Nucleus accumbens (tissue), 56 donors: ENCODE measurements around the gene ZNF654.
"Not testable (repeated sequence)": the region's sequence is repeated elsewhere in the genome, so short reads cannot be mapped to it uniquely, and the experiment has no call there.

Source experiments
- DNase-seq, 56 donors: peaks; one replicate each; lab custom pipeline; 2025; lab: John Stamatoyannopoulos, UW

Gene ZNF654

DNA sequence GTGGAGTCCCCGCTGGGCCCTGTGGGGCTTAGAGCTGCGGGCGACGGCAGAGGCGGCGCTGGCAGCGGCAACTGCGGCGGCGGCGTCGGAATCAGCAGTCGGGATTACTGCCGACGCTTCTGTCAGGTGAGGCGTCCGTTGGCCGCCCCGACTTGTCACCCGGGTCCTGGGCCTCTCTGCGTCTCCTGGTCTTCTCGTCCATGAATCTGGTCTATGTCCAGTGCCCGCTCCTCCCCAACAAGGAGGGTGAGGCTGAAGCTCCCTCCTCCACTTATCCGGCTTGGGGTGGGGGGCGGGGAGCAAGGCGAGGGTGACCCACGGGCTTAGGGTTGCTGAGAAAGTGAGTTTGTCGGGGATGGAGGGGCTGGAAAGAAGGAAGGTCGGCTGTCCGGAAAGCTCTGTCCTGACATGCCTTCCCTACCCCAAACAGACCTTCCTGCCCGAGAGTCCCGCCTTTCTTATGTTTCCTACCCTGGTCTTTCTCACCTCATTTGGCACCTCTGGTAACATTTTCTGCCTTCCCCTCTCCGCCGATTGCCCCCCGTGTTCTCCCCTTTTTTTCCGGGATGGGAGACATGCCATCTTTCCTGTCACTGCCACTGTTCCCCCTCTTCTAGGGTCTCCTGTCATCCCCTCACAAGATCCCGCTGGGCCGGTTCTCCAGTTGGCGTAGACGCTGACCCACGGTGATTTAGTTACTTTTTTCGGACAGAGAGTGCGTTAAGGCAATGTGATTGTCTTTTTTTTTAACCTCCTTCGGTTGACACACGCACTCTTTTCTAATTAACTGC is 520 bp downstream of the ZNF654 start:
- DNase-seq = peak in 21 of 56 donors; percentile 11 to 74 (median 51)

DNA sequence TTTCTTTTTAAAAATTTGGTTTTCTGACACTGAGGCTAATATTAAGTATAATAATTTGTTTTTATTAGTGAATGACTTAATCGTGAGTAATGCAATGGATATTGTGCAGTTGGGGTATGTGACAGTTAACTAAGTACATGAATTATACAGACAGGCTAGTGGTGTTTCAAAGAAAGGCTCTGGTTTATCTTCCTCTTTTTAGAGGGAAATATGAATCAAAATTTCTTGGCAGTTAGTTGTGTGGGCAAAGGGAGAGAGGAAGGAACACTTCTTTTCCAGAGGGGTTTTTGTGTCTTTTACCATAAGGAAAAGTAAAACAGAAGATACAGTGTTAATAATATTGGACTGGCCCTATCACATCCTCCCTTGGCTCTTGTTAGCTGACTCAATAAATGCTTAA is 2.7 kb downstream of the ZNF654 start:
- DNase-seq = no peak

DNA sequence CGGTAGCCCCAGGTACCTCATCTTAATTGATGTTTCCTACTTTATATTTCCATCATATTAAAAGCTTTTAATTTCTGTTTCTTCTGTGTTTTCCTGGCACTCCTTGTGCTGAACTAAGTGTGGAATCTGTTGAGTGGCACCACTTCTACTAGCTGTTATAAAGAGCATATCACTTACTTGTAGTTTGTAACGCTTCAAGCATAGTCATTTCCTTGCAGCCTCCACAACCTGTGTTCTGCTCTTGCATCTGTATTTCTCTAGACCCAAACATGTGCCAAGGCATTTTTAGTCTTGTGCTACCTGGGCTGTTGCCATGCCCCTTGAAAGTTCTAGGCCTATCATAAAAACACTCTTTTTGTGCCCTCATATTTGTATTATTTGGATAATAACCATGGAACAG is 16.0 kb downstream of the ZNF654 start:
- no peak for DNase-seq

DNA sequence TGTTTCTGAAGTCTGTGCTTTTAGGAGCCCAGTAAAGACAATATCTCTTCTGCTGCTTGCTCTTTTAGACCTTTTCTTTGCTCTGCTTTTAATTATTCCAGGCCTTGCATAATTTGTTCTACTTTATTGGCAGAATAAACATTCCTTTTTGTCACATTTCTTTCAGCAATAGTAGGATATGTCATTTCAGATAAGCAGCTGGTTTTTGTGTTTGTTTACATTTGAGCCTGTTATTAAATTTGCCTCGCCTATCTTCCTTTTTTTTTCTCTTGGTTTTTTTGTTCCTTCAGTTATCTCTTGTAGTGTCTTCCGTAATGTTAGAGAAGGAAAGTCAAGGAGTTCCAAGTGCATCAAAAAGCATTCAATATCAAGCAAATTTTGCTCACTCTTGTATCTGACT is 16.4 kb downstream of the ZNF654 start:
- no peak for DNase-seq

DNA sequence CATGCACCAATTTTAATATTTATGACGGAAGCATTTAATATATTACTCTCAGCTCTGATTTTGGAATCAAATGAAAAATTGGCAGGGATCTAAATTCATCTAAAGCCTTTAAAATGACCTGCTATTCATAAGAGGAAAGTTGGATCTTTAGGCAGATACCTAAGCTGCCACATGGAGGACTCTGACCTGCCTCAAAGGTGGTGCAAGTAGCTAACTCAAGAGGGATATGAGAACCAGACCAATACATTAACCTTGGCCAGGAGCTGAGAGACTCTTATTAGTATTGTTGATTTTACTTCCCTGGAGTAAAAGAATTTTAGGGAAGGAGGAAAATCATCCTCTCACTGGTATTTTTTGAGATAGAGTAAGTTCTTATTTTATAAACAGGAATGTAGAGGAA is 17.7 kb downstream of the ZNF654 start:
- DNase-seq = no peak

DNA sequence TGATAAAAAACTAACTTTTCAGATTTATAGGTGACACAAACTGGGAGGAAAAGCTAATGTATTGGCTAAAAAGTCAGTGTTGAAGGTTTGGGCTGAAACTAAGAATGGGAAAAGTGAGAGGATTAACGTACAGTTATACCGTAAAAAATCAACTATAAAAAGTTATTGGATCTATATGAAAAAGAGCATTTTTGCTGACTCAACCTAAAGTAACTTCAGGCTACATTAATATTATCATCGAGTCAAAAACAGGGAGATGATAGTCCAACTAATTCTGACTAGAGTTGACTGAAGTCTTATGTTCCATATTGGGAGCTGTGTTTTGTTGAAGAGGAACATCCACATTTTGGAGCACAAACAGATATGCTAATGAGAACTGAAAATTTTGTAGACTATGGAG is 19.9 kb downstream of the ZNF654 start:
- no peak for DNase-seq

DNA sequence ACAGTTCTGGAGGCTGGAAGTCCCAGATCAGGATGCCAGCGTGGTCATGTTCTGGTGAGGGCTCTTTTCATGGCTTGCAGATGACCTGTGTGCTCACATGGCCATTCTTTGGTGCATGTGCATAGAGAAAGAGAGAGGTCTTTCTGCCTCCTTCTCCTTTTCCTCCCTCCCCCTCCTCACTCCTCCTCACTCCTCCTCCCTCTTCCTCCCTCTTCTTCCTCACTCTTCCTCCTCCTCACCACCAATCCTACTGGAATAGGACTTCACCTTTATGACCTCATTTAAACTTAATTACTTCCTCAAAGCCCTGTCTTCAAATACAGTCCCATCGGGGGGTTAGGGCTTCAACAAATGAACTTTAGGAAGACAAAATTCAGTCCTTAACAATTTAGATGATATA is 23.8 kb downstream of the ZNF654 start:
- no peak for DNase-seq

DNA sequence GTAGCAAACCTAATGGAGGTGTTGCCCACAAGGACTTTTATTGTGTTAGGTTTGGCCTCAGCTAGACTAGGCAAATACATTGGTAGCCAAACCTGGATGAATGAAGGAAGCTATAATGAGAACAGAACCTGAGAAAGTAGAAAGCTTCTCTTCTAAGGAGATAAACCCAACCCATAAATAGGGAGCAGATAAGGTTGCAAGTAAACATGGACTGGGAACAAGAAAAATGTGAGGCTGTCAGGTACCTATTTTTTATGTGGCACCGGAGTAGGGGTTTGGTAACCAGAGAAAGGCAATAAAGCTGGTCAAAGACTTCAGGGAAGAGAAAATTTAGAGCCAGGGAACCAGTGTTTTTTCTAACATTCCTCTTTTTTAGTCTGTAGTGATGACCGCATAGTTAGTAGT is 25.0 kb downstream of the ZNF654 start:
- DNase-seq = no peak

DNA sequence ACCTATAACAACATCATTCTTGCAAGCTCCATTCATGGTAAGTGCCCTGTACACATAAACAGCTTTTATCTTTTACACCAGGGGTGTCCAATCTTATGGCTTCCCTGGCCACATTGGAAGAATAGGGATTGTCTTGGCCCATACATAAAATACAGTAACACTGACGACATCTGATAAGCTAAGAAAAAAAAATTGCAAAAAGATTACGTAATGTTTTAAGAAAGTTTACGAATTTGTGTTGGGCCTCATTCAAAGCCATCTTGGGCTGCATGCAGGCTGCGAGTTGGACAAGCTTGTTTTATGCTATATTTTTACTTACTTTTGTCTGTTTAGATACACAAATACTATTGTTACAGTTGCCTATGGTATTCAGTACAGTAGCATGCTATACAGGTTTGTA is 31.6 kb downstream of the ZNF654 start:
- no peak for DNase-seq

DNA sequence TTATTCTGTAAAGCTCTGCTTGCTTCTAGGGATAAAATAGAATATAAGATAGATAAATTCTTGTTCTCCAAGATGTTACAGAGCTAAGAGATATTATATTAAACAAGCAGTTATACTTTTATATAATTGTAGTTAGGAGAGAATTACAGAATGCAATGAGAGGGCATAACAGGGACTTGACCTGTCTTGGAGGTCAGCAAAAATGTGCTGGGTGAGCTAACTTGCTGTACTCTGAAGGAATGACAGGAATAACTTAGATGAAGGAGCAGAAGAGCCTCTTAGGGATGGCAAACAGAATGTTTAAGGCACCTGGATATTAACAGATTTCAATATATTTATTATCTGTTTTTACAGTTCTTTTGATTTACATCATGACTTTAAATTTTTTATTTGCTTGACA is 33.2 kb downstream of the ZNF654 start:
- no peak for DNase-seq

DNA sequence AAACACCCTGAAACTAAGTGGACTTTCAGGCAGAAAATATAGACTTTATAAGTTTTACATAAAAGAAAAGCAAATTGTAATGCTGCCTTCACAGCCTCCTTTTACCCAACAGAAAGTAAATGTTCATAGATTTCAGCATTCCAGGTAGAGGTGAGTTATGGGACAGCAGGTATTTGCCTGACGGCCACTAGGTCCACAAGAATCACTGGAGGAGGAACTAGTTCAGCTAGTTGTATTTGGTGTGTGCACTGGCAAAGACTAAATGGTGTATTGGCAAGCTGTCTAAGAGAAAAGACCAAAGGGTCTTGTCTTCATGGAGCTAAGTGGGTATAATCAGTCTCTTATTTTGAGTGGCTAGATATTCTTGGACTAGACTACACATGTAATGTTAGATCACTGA is 34.2 kb downstream of the ZNF654 start:
- no peak for DNase-seq

DNA sequence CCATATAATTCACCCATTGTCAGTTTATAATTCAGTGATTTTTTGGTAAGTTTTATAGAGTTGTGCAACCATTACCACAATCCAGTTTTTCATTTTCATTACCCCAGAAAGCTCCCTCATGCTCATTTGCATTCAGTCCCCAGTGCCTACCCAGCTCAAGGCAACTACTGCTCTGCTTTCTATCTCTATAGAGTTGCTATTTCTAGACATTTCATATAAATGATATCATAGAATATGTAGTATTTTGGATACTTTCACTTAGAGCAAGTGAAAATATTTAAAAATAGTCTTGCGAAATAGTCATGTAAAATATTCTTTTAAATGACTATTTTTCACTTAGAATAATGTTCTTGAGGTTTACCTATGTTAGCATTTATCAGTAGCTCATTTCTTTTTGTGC is 42.1 kb downstream of the ZNF654 start:
- DNase-seq = no peak

DNA sequence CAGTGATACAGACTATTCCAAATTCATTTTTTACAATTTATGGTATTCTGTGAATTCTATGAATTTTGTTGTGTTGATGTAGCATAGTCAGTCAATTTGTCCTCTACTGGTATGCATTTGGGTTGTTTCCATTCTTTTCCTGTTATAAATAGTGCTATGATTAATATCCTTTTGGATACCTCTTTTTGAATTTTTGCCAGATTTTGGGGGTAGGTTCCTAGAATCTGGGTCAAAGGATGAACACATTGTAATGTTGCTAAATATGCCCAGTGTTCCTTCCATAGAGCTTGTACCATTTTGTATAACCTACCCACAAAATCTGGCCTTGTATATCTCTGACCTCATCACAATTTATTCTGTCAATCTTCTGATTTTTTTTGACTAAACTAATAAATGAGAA is 46.3 kb downstream of the ZNF654 start:
- DNase-seq = no peak

DNA sequence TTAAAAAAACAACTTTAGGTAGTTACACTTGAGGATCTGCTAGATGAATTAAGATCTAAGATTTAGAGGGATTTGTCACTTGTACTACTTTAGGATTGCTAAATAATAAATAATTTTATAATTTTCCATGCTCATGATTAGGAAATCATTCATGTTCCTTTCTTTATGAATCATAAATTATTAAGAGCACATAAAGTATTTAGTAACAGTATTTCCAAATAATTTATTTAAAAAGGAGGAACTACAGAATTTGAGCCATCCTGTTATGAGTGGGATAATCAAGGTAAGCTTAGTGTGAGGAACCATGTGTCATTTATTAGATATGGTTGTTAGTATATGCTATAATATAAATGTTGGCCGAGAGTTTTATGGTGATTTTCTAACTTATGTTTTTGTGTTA is 53.2 kb downstream of the ZNF654 start:
- DNase-seq = no peak

DNA sequence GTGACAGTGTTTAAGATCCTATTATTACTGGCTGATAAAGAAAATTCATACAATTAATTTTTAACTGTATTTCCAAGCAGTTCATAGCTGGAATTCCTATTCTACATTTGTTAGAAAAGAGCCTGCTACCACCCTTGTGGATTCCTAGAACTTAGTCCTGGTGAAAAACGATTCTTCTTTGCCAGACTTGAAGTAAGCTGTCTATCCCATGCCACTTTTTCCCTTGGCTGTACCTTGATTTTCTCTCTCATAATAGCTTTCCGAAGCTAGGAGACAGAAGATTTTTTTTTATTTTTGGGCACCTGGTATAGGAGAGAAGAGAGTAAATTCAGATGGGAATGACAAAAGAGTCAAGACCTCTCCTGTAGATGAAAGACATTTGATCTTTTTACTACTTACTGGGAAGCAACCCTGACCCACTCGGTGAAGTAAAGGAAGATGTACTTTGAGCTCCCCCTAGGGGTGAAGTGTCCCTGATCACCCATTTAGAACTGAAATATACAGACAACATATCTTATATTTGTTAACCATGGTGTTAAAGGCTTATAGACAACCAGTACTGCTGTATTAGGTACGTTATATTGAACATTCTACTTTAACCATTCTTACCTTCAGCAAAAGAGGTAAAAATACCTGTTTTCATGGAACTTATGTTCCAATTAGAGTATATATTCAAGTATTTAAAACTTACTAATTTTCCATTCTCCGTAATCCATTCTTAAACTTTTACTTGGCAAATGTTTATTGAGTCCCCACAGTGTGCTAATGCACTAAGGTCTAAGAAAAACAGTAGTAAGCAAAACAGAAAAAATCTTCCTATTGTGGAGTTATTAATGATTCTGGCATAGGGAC is 54.5 kb downstream of the ZNF654 start:
- peak in 27 of 56 donors; percentile 0 to 59 (median 12) for DNase-seq

DNA sequence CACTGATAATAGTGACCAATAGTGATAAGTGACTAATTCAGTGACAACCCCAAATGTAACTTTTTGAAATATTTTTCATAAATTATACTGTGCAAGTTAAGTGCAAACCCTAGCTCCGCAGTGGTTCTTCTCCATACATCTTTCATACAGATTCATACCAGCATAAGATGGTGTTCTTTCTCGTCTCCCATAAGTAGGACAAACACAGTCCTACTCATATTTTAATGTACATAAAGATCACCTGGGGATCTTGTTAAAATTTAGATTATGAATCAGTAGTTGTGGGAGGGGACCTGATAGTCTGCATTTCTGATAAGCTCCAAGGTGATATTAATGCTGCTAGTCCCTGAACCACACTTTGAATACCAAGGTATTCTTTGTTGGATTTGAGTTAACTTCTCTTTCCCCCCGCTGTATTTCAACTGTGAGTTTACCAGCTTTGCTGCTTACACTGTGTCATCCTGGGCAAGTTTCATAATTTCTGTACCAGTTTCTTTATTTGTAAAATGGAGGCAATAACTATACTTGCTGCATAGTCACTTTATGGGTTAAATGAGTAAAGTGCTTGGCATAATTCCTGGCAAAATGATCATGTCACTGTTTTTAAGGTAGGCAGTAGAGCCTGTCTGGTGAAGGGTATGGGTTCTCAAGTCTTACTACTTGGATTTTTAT is 56.0 kb downstream of the ZNF654 start:
- no peak for DNase-seq

DNA sequence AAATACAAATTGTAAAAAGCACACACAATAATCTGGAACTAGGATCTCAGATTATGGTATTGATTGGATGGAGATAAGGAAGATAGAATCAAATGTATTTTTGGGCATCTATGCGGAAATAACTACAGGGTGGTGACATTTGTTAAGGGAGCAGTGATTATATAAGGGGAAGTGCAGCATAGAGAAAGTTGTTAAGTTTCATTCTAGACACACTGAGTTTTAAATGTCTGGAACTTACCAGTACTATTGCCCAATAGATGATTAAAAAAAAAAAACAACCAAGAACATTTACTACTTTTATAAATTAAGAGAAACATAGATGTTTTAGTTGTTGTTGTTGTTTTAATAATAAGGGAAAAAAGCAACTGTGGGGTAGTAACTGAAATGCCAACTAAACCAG is 58.6 kb downstream of the ZNF654 start:
- no peak for DNase-seq

DNA sequence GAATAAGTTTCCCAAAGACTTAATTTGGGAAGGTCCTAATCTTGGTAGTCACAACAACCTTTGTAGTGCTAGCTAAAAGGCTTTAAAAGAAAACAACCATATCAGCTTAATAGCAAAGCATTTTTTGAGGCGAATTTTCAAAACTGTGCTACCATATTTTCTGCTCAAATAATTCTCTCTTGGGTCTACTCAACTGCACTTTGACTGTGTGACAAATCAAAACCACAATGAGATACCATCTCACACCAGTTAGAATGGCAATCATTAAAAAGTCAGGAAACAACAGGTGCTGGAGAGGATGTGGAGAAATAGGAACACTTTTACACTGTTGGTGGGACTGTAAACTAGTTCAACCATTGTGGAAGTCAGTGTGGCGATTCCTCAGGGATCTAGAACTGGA is 59.5 kb downstream of the ZNF654 start:
- not testable (repeated sequence) for DNase-seq

DNA sequence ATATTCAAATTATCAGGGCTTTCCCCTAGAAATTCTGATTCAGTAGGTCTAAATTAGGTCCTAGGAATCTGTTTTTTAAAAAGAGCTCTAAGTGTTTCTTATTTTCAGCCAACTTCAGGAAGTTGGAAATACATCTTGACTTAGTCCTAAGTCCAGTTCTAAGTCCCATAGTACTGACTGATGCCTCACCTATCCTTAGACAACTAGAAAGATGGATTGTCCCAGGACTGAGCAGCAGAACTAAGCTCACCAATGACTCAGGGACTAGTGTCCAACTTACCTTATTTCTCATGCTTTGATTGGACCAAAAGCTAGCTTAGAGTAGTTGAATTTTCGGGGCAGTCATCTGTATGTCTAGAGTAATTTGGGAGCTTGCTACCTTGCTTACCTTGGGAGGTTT is 64.5 kb downstream of the ZNF654 start:
- DNase-seq = no peak

DNA sequence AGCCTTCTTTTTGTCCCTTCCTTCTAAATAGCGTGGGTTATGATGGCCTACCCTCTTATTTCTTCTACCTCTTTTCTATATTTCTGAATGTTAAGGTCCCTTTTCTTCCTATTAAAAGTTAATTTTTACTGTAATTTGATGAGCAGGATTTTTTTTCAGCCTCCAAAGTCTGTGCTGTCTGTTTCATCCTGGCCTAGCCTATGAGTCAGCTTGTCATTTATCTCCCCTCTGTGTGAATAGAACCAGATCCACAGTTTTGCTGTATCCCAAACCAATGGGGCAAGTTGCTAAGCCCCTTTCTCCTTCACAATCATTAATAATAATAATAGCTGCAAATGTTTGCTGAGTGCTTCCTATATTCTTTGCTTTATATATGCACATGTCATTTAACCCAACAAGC is 72.6 kb downstream of the ZNF654 start:
- no peak for DNase-seq

DNA sequence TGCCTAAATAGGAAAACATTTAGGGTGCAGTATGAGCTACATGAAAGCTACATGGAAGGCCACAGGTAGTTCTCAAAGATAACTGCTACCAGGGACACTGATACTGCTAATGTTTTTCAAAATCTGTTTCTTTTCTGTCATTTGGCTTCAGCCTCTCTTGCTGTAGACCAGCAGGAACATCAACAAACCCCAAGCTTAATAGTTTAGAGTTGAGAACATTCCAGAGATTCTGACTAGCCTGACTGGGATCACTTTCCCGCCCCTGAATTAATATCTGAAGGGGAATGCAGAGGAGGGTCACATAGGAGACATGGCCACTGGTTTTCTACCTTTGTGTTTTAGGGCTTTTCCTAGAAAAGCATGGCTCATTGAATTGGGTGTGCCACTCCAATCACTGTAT is 73.8 kb downstream of the ZNF654 start:
- no peak for DNase-seq
